Measurements from ENCODE around the gene MRPL52.

DNA sequence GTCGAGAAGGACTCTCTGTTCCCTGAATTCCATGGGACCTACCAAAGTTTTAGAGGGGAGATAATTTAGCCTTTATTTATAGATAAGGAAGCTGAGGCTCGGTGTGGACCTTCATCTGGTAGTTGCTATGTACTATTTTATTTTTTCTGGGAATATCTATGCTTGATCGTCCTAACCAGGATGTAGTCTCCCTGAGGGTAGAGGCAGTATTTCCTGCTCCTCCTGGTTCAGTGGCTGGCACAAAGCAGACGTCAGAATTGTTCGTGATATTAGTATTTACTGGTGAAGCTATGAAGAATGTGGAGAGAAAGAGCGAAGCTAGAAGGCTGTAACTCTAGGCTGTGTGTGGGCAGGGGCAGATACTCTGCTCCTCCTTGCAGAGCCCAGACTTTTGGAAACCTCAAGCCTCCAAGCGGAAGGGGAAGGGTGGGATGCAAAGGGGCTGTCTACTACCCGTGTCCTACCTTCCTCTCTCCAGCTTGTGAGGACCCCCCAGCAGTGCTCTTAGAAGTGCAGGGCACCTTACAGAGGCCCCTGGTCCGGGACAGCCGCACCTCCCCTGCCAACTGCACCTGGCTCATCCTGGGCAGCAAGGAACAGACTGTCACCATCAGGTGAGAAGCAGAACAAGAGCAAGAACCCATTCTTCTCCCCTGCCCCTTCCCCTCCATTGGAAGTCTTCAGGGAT lies 43.3 kb downstream of the MRPL52 start:
- TF ChIP-seq CTCF (IDR thresholded peaks at IDR 0.05 in 4 of 5, conservative IDR thresholded peaks at IDR 0.05 in 1 of 5) (peak in 3 of 5 experiments; percentile 19 to 29 (median 21)), POLR2A (IDR thresholded peaks at IDR 0.05) (no peak)
